Spleen (tissue), 13 donors: ENCODE results near the gene SLC35C1. TPM values are rescaled to one million over a fixed set of nuclear protein-coding genes. Genes with fewer than 3 reads are reported as not detected.
A peak's percentile ranks its signal among the peaks of the same experiment; 100 is the strongest.

ENCODE experiments used
- DNase-seq: peaks from one replicate; pipeline ENCODE4 v3.0.0-alpha.2; 2020
- H3K27ac ChIP-seq, 8 donors: fragments of 200-600 bp; sonication (generic) in 7 of 8; 1 replicate in 4 of 8; 2 replicates in 4 of 8; pipeline versions ENCODE4 v1.5.0 to v1.8.0; 2016 to 2021; ENCODE audit warnings: inconsistent platforms in 4 of 8, mild to moderate bottlenecking in 4 of 8, moderate library complexity in 1 of 8
- H3K27me3 ChIP-seq, 7 donors: fragments of 200-600 bp; sonication (generic) in 6 of 7; replicated peaks in 1 of 7; 1 replicate in 4 of 7; 2 replicates in 3 of 7; pipeline versions ENCODE4 v1.5.0 to v1.8.0; 2016 to 2021; ENCODE audit warnings: inconsistent platforms in 3 of 7, mild to moderate bottlenecking in 1 of 7
- H3K36me3 ChIP-seq, 6 donors: fragments of 200-600 bp; sonication (generic) in 5 of 6; 1 replicate in 4 of 6; 2 replicates in 2 of 6; pipeline versions ENCODE4 v1.5.0 to v1.8.0; 2016 to 2021; ENCODE audit warnings: inconsistent platforms in 2 of 6
- H3K4me1 ChIP-seq, 6 donors: fragments of 200-600 bp; sonication (generic) in 5 of 6; 1 replicate in 3 of 6; 2 replicates in 3 of 6; pipeline versions ENCODE4 v1.5.0 to v1.8.0; 2016 to 2021; ENCODE audit warnings: inconsistent platforms in 3 of 6
- H3K4me3 ChIP-seq, 8 donors: fragments of 200-600 bp; sonication (generic) in 7 of 8; 1 replicate in 4 of 8; 2 replicates in 4 of 8; pipeline versions ENCODE4 v1.5.0 to v1.8.0; 2016 to 2021; ENCODE audit warnings: inconsistent platforms in 4 of 8, mild to moderate bottlenecking in 4 of 8, moderate library complexity in 2 of 8
- H3K9me3 ChIP-seq, 8 donors: fragments of 200-600 bp; sonication (generic) in 7 of 8; 1 replicate in 4 of 8; 2 replicates in 4 of 8; pipeline versions ENCODE4 v1.5.0 to v1.8.0; 2016 to 2021; ENCODE audit warnings: inconsistent platforms in 4 of 8
- POLR2A ChIP-seq, 3 donors: fragments of 450-650 bp; IDR thresholded peaks; one replicate each; pipeline ENCODE4 v1.5.1; 2017; ENCODE audit warnings: antibody characterized with exemption in 3 of 3, mild to moderate bottlenecking in 1 of 3
- POLR2AphosphoS5 ChIP-seq, 3 donors: sonication (generic); formaldehyde crosslinking; IDR thresholded peaks; one replicate each; pipeline ENCODE4 v1.5.1; 2017; ENCODE audit warnings: antibody characterized with exemption in 3 of 3
- WGBS, 5 donors: extraction: QIAGEN DNeasy Blood & Tissue Kit in 3 of 5; methylation state at CpG; one replicate each; pipeline versions ENCODE4 v1.1.5 to v1.1.7; 2013 to 2018; 5-methylcytosine and 5-hydroxymethylcytosine counted together
- intact Hi-C: fragments of 100-400 bp; cut with DNase I; formaldehyde crosslinking; loops from one replicate; pipeline ENCODE4 v1.15.0; 2023; ENCODE audit warnings: low total_unique reads
- long read RNA-seq, 2 donors: transcript quantifications; one replicate each; lab custom pipeline, GENCODE V29; 2026
- polyA plus RNA-seq, 3 donors: library from polyadenylated mRNA; stranded (reverse); fragments of 200-250 nt; gene quantifications; one replicate each; pipeline ENCODE4 v1.2.1, GENCODE V29; 2013
- total RNA-seq, 7 donors: library from RNA; depleted of rRNA in 3 of 7; stranded (reverse); fragments of >200 nt in 3 of 7; fragmentation: NEBNext Ultra II Directional in 4 of 7; extraction: Animal tissue kit (Norgen Biotek cat#: 25700) in 4 of 7; gene quantifications; one replicate each; pipeline versions ENCODE4 v1.1.0 to v1.2.1, GENCODE V29; 2016 to 2021
- TF ChIP-seq, protein P1 (sequence below), 11 experiments: fragments of 200-600 bp in 7 of 11; fragments of 450-650 bp in 4 of 11; sonication (generic) in 4 of 11; IDR thresholded peaks in 8 of 11; conservative IDR thresholded peaks in 3 of 11; 1 replicate in 7 of 11; 2 replicates in 4 of 11; pipeline versions ENCODE4 v1.4.0 to v1.8.0; 2016 to 2021; ENCODE audit warnings: antibody characterized with exemption in 11 of 11, inconsistent platforms in 4 of 11, mild to moderate bottlenecking in 1 of 11
- donor health status: healthy with polysubstance abuse.
- donor health status: DM: no; HTN: no; CAD: no; lungs with moderate emphysema.
- donor health status: DM: no; HTN: no; CAD: no.
- donor health status: Bipolar disorder and iron deficiency.
- donor health status: healthy.
- donor health status: DM: no; HTN: no; CAD: no.
- donor health status: DM: yes; HTN: yes; CAD: no.

The SLC35C1 gene
- total RNA-seq (10 to 100 TPM in 5 of 7 donors, 1 to 10 TPM in 2; 9.3 to 14.2 (median 12.1) TPM), polyA plus RNA-seq (1 to 10 TPM; 2.8 to 7.4 (median 4.1) TPM)
- long read RNA-seq, donor 1, full-length matches to known transcripts: 3 of 3 reads
- long read RNA-seq, donor 1, partial matches to known transcripts: 0 of 3 reads
- long read RNA-seq, donor 1, other reads (novel, unspliced or antisense): 0 of 3 reads
- long read RNA-seq, donor 2, full-length matches to known transcripts: 2 of 2 reads
- long read RNA-seq, donor 2, partial matches to known transcripts: 0 of 2 reads
- long read RNA-seq, donor 2, other reads (novel, unspliced or antisense): 0 of 2 reads

DNA sequence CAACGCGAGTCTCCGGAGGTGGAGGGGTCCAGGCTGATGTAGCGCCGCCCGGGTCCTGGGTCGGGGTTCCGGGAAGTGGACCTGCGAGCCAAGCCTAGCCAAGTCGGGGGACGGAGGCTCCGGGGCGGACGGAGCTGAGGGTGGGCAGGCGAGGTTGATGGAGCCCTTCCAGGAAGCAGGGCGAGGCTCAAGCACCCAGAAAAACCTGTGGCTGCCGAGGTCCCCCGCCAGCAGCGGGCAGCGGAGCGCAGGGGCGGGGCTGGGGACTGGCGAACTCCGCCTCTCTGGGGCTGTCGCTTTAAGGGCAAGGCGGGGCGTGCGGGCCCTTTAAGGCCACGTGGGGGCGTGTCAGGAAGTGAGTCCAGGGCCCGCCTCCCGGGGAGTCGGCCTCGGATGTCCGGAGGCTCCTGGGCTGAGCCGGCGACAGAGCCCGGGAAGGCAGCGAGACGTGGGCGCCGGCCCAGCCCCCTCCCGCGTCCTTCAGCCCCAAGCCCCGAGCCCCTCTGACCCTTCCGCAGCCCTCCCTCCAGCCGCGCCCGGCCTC lies at the start of gene SLC35C1:
Gene SLC35C1 (plus strand): TSS at position 389 of the 544 bp plus-strand sequence. CDS start 653 bp downstream, outside the sequence.
- peak within 1 kb of the TSS; percentile 75 to 92 (median 88) for H3K27ac ChIP-seq
- TF ChIP-seq POLR2AphosphoS5 (IDR thresholded peaks at IDR 0.05): peak; percentile 89 to 94 (median 91)
- peak; percentile 8 to 59 (median 52) for TF ChIP-seq POLR2A (IDR thresholded peaks at IDR 0.05)
- TF ChIP-seq, protein P1, sequence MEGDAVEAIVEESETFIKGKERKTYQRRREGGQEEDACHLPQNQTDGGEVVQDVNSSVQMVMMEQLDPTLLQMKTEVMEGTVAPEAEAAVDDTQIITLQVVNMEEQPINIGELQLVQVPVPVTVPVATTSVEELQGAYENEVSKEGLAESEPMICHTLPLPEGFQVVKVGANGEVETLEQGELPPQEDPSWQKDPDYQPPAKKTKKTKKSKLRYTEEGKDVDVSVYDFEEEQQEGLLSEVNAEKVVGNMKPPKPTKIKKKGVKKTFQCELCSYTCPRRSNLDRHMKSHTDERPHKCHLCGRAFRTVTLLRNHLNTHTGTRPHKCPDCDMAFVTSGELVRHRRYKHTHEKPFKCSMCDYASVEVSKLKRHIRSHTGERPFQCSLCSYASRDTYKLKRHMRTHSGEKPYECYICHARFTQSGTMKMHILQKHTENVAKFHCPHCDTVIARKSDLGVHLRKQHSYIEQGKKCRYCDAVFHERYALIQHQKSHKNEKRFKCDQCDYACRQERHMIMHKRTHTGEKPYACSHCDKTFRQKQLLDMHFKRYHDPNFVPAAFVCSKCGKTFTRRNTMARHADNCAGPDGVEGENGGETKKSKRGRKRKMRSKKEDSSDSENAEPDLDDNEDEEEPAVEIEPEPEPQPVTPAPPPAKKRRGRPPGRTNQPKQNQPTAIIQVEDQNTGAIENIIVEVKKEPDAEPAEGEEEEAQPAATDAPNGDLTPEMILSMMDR (IDR thresholded peaks at IDR 0.05 in 8 of 11, conservative IDR thresholded peaks at IDR 0.05 in 3 of 11): peak in 8 of 11 experiments; percentile 31 to 68 (median 44)
- WGBS, 5 donors: 0 to 1% (median 1%) methylated on average over 36 to 49 of the region's 49 CpGs
- H3K36me3 ChIP-seq: peaks cover 0 to 28% (median 2%) of the 10 kb centered on the region in 6 donors
- no peaks in the 10 kb centered on the region for H3K9me3 ChIP-seq
- peaks cover 26 to 57% (median 52%) of the 10 kb centered on the region in 6 donors for H3K4me1 ChIP-seq
- no peaks in the 10 kb centered on the region for H3K27me3 ChIP-seq
- peak; percentile 100 for DNase-seq
- intact Hi-C loops: no loop called here
- peak within 1 kb of the TSS; percentile 68 to 90 (median 80) for H3K4me3 ChIP-seq

DNA sequence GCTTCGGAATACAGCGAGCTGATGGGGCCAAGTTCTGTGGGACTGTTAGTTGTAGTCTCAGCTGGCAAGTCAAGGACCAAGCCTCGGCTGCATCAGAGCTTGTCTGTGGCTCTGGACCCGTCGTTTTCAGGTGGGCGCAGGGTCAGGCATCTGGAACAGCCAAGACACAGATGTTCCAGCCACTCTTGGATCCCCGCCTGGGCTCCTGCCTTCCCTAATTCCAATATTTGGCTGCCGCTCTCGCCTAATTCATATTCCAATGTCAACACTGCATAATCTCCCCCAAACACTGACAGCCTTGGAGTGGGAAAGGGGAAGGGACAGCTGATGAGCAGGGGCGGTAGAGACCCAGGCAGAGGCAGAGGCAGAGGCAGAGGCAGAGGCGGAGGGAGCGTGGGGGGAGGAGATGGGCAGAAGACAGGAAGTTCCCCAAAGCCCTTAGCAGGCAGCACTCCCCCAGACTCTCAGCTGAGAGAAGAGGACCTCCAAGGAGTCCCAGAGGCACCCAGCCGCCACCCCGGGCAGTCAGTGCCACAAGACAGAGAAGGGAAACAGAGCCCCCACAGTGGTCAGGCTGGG lies 49.6 kb upstream of the SLC35C1 start:
- 52 to 61% (median 60%) methylated on average over 14 of the region's 14 CpGs for WGBS, 5 donors
- no peaks in the 10 kb centered on the region for H3K9me3 ChIP-seq
- intact Hi-C loops: no loop called here

DNA sequence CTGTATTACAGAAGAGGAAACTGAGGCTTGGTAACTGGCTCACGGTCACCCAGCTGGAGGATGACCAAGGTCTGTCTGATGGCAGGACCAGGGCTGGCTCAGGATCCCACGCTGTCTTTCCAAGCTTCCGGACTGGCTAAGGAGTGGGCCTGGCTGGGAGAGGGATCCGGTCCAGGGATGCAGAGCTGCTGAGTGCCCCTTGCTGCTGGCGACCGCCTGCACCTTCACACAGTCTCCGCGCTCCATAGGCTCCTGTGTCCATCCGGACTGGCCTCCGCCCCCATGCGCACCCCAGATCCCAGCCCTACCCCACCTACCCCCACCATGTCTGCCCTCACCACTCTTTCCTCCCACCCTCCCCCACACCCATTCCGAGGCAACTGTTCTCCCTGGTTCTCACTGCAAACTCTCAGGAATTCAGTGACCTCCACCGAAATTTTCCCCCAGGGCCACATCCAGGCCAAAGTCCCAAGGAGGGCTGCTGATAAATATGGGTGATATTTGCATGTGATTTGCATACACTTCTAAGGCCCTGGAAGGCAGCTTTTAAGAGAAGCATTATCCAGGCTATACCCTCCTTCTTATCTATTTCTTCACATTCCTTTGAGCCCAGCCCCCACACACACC lies 48.5 kb upstream of the SLC35C1 start:
- no peak for TF ChIP-seq POLR2AphosphoS5 (IDR thresholded peaks at IDR 0.05)
- TF ChIP-seq, protein P1 (IDR thresholded peaks at IDR 0.05 in 8 of 11, conservative IDR thresholded peaks at IDR 0.05 in 3 of 11): no peak
- TF ChIP-seq POLR2A (IDR thresholded peaks at IDR 0.05): no peak
- intact Hi-C loops: no loop called here
- Histone ChIP-seq H3K27me3 (peaks cover 0 to 47% (median 0%) of the 10 kb centered on the region in 7 donors), H3K9me3 (no peaks in the 10 kb centered on the region), H3K27ac (peak overlapping the region in 6 of 8 donors; percentile 3 to 67 (median 61)), H3K36me3 (no peaks in the 10 kb centered on the region), H3K4me3 (no peak overlapping the region), H3K4me1 (peaks cover 0 to 22% (median 2%) of the 10 kb centered on the region in 6 donors)
- DNase-seq: peak; percentile 46
- WGBS, 5 donors: 66 to 73% (median 67%) methylated on average over 9 to 13 of the region's 13 CpGs

More for the DNA sequence above, 49.6 kb upstream of the SLC35C1 start:
- no peak overlapping the region for H3K4me3 ChIP-seq
- H3K27me3 ChIP-seq: peaks cover 0 to 58% (median 0%) of the 10 kb centered on the region in 7 donors
- DNase-seq: peak; percentile 65
- no peaks in the 10 kb centered on the region for H3K36me3 ChIP-seq
- peaks cover 0 to 25% (median 2%) of the 10 kb centered on the region in 6 donors for H3K4me1 ChIP-seq
- H3K27ac ChIP-seq: peak overlapping the region in 7 of 8 donors; percentile 3 to 67 (median 60)
- TF ChIP-seq POLR2A (IDR thresholded peaks at IDR 0.05) (no peak), POLR2AphosphoS5 (IDR thresholded peaks at IDR 0.05) (peak in 1 of 3 donors; percentile 19)
- TF ChIP-seq, protein P1 (IDR thresholded peaks at IDR 0.05 in 8 of 11, conservative IDR thresholded peaks at IDR 0.05 in 3 of 11): no peak
